Stimulated activated naive CD8-positive, alpha-beta T cell treated with anti-CD3 and anti-CD28 coated beads, Interleukin-15, amount 100 ng/mL, for 72 hours (primary cell): ENCODE results near the gene ADGRA1.
"Not testable (repeated sequence)": the region's sequence is repeated elsewhere in the genome, so short reads cannot be mapped to it uniquely, and the experiment has no call there.

Experiments
- ATAC-seq: fragments of 150-1000 bp; cut with Tn5 transposase; 2 replicates; pipeline ENCODE4 v1.10.0; 2021; ENCODE audit warnings: mild to moderate bottlenecking, moderate library complexity
- DNase-seq, 2 donors: peaks; one replicate each; pipeline ENCODE4 v3.0.0; 2021 to 2022
- H3K27ac Mint-ChIP-seq, 2 donors: one replicate each; pipeline ENCODE4 v1.8.0; 2022; ENCODE audit warnings: mild to moderate bottlenecking in 2 of 2, mixed read lengths in 2 of 2, moderate library complexity in 2 of 2
- H3K27me3 Mint-ChIP-seq: one replicate; pipeline ENCODE4 v1.8.0; 2022; ENCODE audit warnings: mixed read lengths
- H3K4me1 Mint-ChIP-seq: one replicate; pipeline ENCODE4 v1.8.0; 2022; ENCODE audit warnings: mild to moderate bottlenecking, mixed read lengths
- H3K4me3 Mint-ChIP-seq, 2 donors: one replicate each; pipeline ENCODE4 v1.8.0; 2022; ENCODE audit warnings: mild to moderate bottlenecking in 2 of 2, mixed read lengths in 2 of 2, moderate library complexity in 1 of 2
- H3K9me3 Mint-ChIP-seq, 2 donors: one replicate each; pipeline ENCODE4 v1.8.0; 2022; ENCODE audit warnings: mixed read lengths in 2 of 2

The ADGRA1 gene

GRCh38 chr10:133105686-133106390, 18.1 kb downstream of the ADGRA1 start:
- Mint-ChIP-seq H3K4me1 (peaks cover 9% of the 10 kb centered on the region), H3K9me3 (peaks cover 18 to 33% of the 10 kb centered on the region in 2 donors), H3K27me3 (peaks cover 32% of the 10 kb centered on the region), H3K4me3 (no peak overlapping the region), H3K27ac (no peak overlapping the region)
- no peak for ATAC-seq
- no peak for DNase-seq

- ATAC-seq, result no peak
- peaks cover 2% of the 10 kb centered on the region for H3K4me1 Mint-ChIP-seq
- H3K27me3 Mint-ChIP-seq, result peaks cover 25% of the 10 kb centered on the region
- no peak for DNase-seq
- no peak overlapping the region for H3K4me3 Mint-ChIP-seq
- H3K27ac Mint-ChIP-seq, result no peak overlapping the region
- H3K9me3 Mint-ChIP-seq, result peaks cover 18 to 33% of the 10 kb centered on the region in 2 donors
Measured at GRCh38 chr10:133106516-133106915, 18.8 kb downstream of the ADGRA1 start.

GRCh38 chr10:133107442-133107841, 19.7 kb downstream of the ADGRA1 start:
- Mint-ChIP-seq H3K4me1 (no peaks in the 10 kb centered on the region), H3K27me3 (peaks cover 16% of the 10 kb centered on the region), H3K4me3 (no peak overlapping the region), H3K27ac (peak overlapping the region in 1 of 2 donors; percentile 46), H3K9me3 (peaks cover 18 to 33% of the 10 kb centered on the region in 2 donors)
- no peak for DNase-seq
- ATAC-seq, result no peak

GRCh38 chr10:133109711-133110110, 22.0 kb downstream of the ADGRA1 start:
- Mint-ChIP-seq H3K9me3 (peaks cover 18 to 33% of the 10 kb centered on the region in 2 donors), H3K4me1 (no peaks in the 10 kb centered on the region), H3K27ac (no peak overlapping the region), H3K27me3 (peaks cover 13% of the 10 kb centered on the region), H3K4me3 (no peak overlapping the region)
- ATAC-seq, result no peak
- no peak for DNase-seq

GRCh38 chr10:133110133-133110532, 22.4 kb downstream of the ADGRA1 start:
- ATAC-seq, result no peak
- H3K4me3 Mint-ChIP-seq, result no peak overlapping the region

GRCh38 chr10:133110609-133111275, 23.0 kb downstream of the ADGRA1 start:
- no peak for DNase-seq
- no peak overlapping the region for H3K27ac Mint-ChIP-seq
- no peak for ATAC-seq
- no peak overlapping the region for H3K4me3 Mint-ChIP-seq
- H3K27me3 Mint-ChIP-seq, result peaks cover 5% of the 10 kb centered on the region
- H3K9me3 Mint-ChIP-seq, result peaks cover 18 to 33% of the 10 kb centered on the region in 2 donors
- no peaks in the 10 kb centered on the region for H3K4me1 Mint-ChIP-seq

More at GRCh38 chr10:133110133-133110532, 22.4 kb downstream of the ADGRA1 start:
- DNase-seq, result no peak
- Mint-ChIP-seq H3K27me3 (peaks cover 9% of the 10 kb centered on the region), H3K27ac (no peak overlapping the region), H3K4me1 (no peaks in the 10 kb centered on the region), H3K9me3 (peaks cover 18 to 33% of the 10 kb centered on the region in 2 donors)

GRCh38 chr10:133111640-133112039, 23.9 kb downstream of the ADGRA1 start:
- ATAC-seq, H3K27me3 Mint-ChIP-seq, H3K4me3 Mint-ChIP-seq, H3K4me1 Mint-ChIP-seq, DNase-seq, H3K27ac Mint-ChIP-seq: not testable (repeated sequence)
- H3K9me3 Mint-ChIP-seq, result peaks cover 18 to 32% of the 10 kb centered on the region in 2 donors

- Mint-ChIP-seq H3K4me3 (no peak overlapping the region), H3K27ac (no peak overlapping the region), H3K27me3 (peaks cover 5% of the 10 kb centered on the region), H3K9me3 (peaks cover 10 to 19% of the 10 kb centered on the region in 2 donors), H3K4me1 (no peaks in the 10 kb centered on the region)
- DNase-seq (no peak), ATAC-seq (no peak)
Measured at GRCh38 chr10:133113146-133113830, 25.6 kb downstream of the ADGRA1 start.

GRCh38 chr10:133113847-133114246, 26.1 kb downstream of the ADGRA1 start:
- Mint-ChIP-seq H3K4me3 (no peak overlapping the region), H3K4me1 (no peaks in the 10 kb centered on the region), H3K9me3 (peaks cover 15 to 19% of the 10 kb centered on the region in 2 donors), H3K27ac (no peak overlapping the region), H3K27me3 (peaks cover 5% of the 10 kb centered on the region)
- DNase-seq (no peak), ATAC-seq (no peak)

GRCh38 chr10:133114251-133114650, 26.5 kb downstream of the ADGRA1 start:
- no peaks in the 10 kb centered on the region for H3K4me1 Mint-ChIP-seq
- no peak overlapping the region for H3K27ac Mint-ChIP-seq
- peaks cover 16 to 18% of the 10 kb centered on the region in 2 donors for H3K9me3 Mint-ChIP-seq
- H3K4me3 Mint-ChIP-seq, result no peak overlapping the region
- DNase-seq, result no peak
- peaks cover 5% of the 10 kb centered on the region for H3K27me3 Mint-ChIP-seq
- ATAC-seq, result no peak

GRCh38 chr10:133114726-133115452, 27.2 kb downstream of the ADGRA1 start:
- peaks cover 11 to 12% of the 10 kb centered on the region in 2 donors for H3K9me3 Mint-ChIP-seq

GRCh38 chr10:133115453-133115842, 27.7 kb downstream of the ADGRA1 start:
- DNase-seq, result no peak
- Mint-ChIP-seq H3K9me3 (peaks cover 11 to 12% of the 10 kb centered on the region in 2 donors), H3K27ac (peak overlapping the region in 1 of 2 donors; percentile 31), H3K27me3 (no peaks in the 10 kb centered on the region), H3K4me1 (no peaks in the 10 kb centered on the region), H3K4me3 (no peak overlapping the region)
- ATAC-seq, result peak; percentile 32

More at GRCh38 chr10:133114726-133115452, 27.2 kb downstream of the ADGRA1 start:
- ATAC-seq (peak; percentile 20), DNase-seq (no peak)
- H3K27me3 Mint-ChIP-seq, result no peaks in the 10 kb centered on the region
- no peak overlapping the region for H3K4me3 Mint-ChIP-seq
- H3K27ac Mint-ChIP-seq, result peak overlapping the region in 1 of 2 donors; percentile 65
- H3K4me1 Mint-ChIP-seq, result no peaks in the 10 kb centered on the region

- peak overlapping the region in 1 of 2 donors; percentile 31 for H3K27ac Mint-ChIP-seq
- H3K9me3 Mint-ChIP-seq, result peaks cover 11 to 12% of the 10 kb centered on the region in 2 donors
- ATAC-seq, result peak; percentile 5
- H3K4me3 Mint-ChIP-seq, result no peak overlapping the region
- no peaks in the 10 kb centered on the region for H3K27me3 Mint-ChIP-seq
- H3K4me1 Mint-ChIP-seq, result no peaks in the 10 kb centered on the region
- no peak for DNase-seq
Measured at GRCh38 chr10:133115976-133116375, 28.3 kb downstream of the ADGRA1 start.

GRCh38 chr10:133116455-133116854, 28.7 kb downstream of the ADGRA1 start:
- Mint-ChIP-seq H3K27me3 (no peaks in the 10 kb centered on the region), H3K4me3 (no peak overlapping the region), H3K27ac (no peak overlapping the region), H3K9me3 (peaks cover 11 to 12% of the 10 kb centered on the region in 2 donors), H3K4me1 (no peaks in the 10 kb centered on the region)
- DNase-seq (no peak), ATAC-seq (no peak)

GRCh38 chr10:133117036-133117687, 29.4 kb downstream of the ADGRA1 start:
- Mint-ChIP-seq H3K27me3 (no peaks in the 10 kb centered on the region), H3K4me3 (no peak overlapping the region), H3K4me1 (no peaks in the 10 kb centered on the region), H3K9me3 (peaks cover 11 to 12% of the 10 kb centered on the region in 2 donors), H3K27ac (no peak overlapping the region)
- no peak for ATAC-seq
- no peak for DNase-seq
